Measurements from ENCODE around the gene AP1S1.

GRCh38 chr7:101133621-101134398, 20.5 kb upstream of the AP1S1 start:
- TF ChIP-seq CTCF (IDR thresholded peaks at IDR 0.05) (no peak), POLR2A (IDR thresholded peaks at IDR 0.05) (no peak)

Data from heart left ventricle (tissue), 13 donors.